ENCODE measurements around the gene EXOC1.

GRCh38 chr4:55902677-55903076, 49.2 kb downstream of the EXOC1 start:
- TF ChIP-seq CTCF (IDR thresholded peaks at IDR 0.05) (no peak), POLR2A (IDR thresholded peaks at IDR 0.05) (no peak)

Data from adrenal gland (tissue), 5 donors.